ENCODE data around the gene ABCG2.
"Not testable (repeated sequence)": the region's sequence is repeated elsewhere in the genome, so short reads cannot be mapped to it uniquely, and the experiment has no call there.

The ABCG2 gene

GRCh38 chr4:88146891-88147290 lies 11.5 kb downstream of the ABCG2 start:
- no peak for DNase-seq
- no peak overlapping the region for H3K4me3 Mint-ChIP-seq
- no peak overlapping the region for H3K27ac Mint-ChIP-seq
- no peaks in the 10 kb centered on the region for H3K27me3 Mint-ChIP-seq
- H3K36me3 Mint-ChIP-seq (ENCODE audit: low read depth) = no peaks in the 10 kb centered on the region
- no peaks in the 10 kb centered on the region for H3K4me1 Mint-ChIP-seq (ENCODE audit: low read depth)
- no peaks in the 10 kb centered on the region for H3K9me3 Mint-ChIP-seq

DNA sequence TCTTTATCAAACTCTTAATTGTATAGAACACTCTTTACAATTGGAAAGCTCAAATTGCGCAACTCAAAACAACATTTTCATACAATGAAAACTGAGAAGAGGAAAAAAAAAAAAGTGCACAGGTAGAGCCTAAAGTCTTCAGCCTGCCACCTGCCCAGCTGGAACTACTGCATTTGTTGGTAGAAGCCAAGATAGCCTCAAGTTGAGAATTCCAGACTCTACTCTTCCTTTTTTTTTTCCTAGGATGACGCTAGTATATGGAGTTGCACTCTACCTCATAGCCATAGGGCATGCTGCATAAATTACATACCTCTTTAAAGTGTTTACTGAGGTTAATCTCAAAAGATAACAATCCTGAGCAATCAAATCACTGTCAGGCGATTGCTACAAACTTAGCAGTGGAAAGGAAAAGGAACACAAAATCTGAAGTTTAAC lies 13.6 kb downstream of the ABCG2 start:
- DNase-seq = no peak
- Mint-ChIP-seq H3K27ac (no peak overlapping the region), H3K36me3 (ENCODE audit: low read depth) (no peaks in the 10 kb centered on the region), H3K4me1 (ENCODE audit: low read depth) (no peaks in the 10 kb centered on the region), H3K27me3 (no peaks in the 10 kb centered on the region), H3K9me3 (no peaks in the 10 kb centered on the region), H3K4me3 (no peak overlapping the region)

GRCh38 chr4:88144048-88144447 lies 14.4 kb downstream of the ABCG2 start:
- no peak overlapping the region for H3K4me3 Mint-ChIP-seq
- no peak overlapping the region for H3K27ac Mint-ChIP-seq
- H3K36me3 Mint-ChIP-seq (ENCODE audit: low read depth) = no peaks in the 10 kb centered on the region
- DNase-seq = no peak
- H3K27me3 Mint-ChIP-seq = no peaks in the 10 kb centered on the region
- no peaks in the 10 kb centered on the region for H3K4me1 Mint-ChIP-seq (ENCODE audit: low read depth)
- H3K9me3 Mint-ChIP-seq = no peaks in the 10 kb centered on the region

DNA sequence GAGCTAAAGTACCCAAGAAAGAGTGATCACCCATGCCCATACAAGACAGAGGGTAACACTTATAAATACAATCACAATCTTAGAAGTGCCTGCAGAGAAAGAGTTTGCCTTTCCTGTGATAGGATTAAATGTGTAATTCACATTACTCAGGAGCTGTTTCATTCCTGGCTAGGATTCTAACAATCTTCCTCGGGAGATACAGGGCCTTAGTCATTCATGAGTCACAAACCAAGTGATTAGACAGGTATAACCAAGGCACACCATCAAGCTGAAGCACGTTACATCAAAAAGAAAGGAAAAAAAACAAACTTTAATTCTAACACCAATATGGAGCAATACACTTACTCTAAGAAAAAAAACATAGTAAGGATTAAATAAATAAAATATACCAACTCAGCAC lies 14.9 kb downstream of the ABCG2 start:
- DNase-seq = no peak
- Mint-ChIP-seq H3K27me3 (no peaks in the 10 kb centered on the region), H3K9me3 (no peaks in the 10 kb centered on the region)

DNA sequence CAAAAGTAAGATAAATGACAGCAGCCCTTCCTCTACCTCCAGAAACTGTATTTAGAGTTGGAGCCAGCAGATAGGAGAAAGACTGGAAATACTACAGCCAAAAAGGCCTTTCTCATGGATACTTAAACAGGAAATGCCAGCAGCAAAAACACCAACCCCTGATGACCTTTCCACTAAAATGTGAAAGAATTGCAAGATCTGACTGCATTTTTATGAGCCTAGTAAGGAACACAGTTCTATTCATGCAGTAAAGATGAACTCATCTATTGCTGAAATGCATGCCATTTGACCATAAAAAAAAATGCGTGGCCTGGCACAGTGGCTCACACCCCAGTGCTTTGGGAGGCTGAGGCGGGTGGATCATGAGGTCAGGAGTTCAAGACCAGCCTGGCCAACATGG lies 19.9 kb downstream of the ABCG2 start:
- no peak overlapping the region for H3K27ac Mint-ChIP-seq
- H3K4me3 Mint-ChIP-seq = no peak overlapping the region
- H3K36me3 Mint-ChIP-seq (ENCODE audit: low read depth) = no peaks in the 10 kb centered on the region
- DNase-seq = no peak
- no peaks in the 10 kb centered on the region for H3K27me3 Mint-ChIP-seq
- no peaks in the 10 kb centered on the region for H3K9me3 Mint-ChIP-seq
- H3K4me1 Mint-ChIP-seq (ENCODE audit: low read depth) = no peaks in the 10 kb centered on the region

More for the DNA sequence above, 14.9 kb downstream of the ABCG2 start:
- no peaks in the 10 kb centered on the region for H3K4me1 Mint-ChIP-seq (ENCODE audit: low read depth)
- H3K36me3 Mint-ChIP-seq (ENCODE audit: low read depth) = no peaks in the 10 kb centered on the region
- no peak overlapping the region for H3K27ac Mint-ChIP-seq
- H3K4me3 Mint-ChIP-seq = no peak overlapping the region

- Mint-ChIP-seq H3K27ac (no peak overlapping the region), H3K36me3 (ENCODE audit: low read depth) (no peaks in the 10 kb centered on the region), H3K4me1 (ENCODE audit: low read depth) (no peaks in the 10 kb centered on the region), H3K9me3 (no peaks in the 10 kb centered on the region), H3K4me3 (no peak overlapping the region), H3K27me3 (peaks cover 3% of the 10 kb centered on the region)
- DNase-seq = no peak
These were observed 21.3 kb downstream of the ABCG2 start for GRCh38 chr4:88137112-88137511.

DNA sequence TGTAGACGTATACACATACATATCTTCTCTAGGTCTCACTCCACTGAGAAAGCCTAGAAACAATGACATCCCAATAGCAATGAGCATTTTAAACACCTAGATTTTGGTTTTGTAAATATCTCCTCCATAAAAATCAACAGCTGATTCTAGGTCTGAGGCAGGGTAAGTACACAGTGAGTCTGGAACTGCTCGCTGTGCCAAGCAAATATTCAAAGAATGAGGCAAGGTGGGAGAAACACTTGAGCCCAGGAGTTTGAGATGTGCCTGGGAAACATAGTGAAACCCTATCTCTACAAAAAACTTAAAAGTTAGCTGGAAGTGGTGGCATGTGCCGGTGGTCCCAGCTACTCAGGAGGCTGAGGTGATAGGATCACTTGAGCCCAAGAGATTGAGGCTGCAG lies 22.2 kb downstream of the ABCG2 start:
- Mint-ChIP-seq H3K9me3 (no peaks in the 10 kb centered on the region), H3K4me3 (no peak overlapping the region), H3K36me3 (ENCODE audit: low read depth) (no peaks in the 10 kb centered on the region), H3K27me3 (peaks cover 3% of the 10 kb centered on the region), H3K4me1 (ENCODE audit: low read depth) (no peaks in the 10 kb centered on the region), H3K27ac (no peak overlapping the region)
- DNase-seq = no peak

GRCh38 chr4:88135356-88135663 lies 23.1 kb downstream of the ABCG2 start:
- no peaks in the 10 kb centered on the region for H3K4me1 Mint-ChIP-seq (ENCODE audit: low read depth)
- no peak overlapping the region for H3K4me3 Mint-ChIP-seq
- no peak overlapping the region for H3K27ac Mint-ChIP-seq
- H3K9me3 Mint-ChIP-seq = no peaks in the 10 kb centered on the region
- no peaks in the 10 kb centered on the region for H3K36me3 Mint-ChIP-seq (ENCODE audit: low read depth)
- no peak for DNase-seq
- H3K27me3 Mint-ChIP-seq = peaks cover 3% of the 10 kb centered on the region

- no peak overlapping the region for H3K4me3 Mint-ChIP-seq
- no peaks in the 10 kb centered on the region for H3K36me3 Mint-ChIP-seq (ENCODE audit: low read depth)
- H3K27ac Mint-ChIP-seq = no peak overlapping the region
- H3K4me1 Mint-ChIP-seq (ENCODE audit: low read depth) = no peaks in the 10 kb centered on the region
- no peaks in the 10 kb centered on the region for H3K9me3 Mint-ChIP-seq
- peaks cover 3% of the 10 kb centered on the region for H3K27me3 Mint-ChIP-seq
- DNase-seq = no peak
These were observed 23.7 kb downstream of the ABCG2 start for GRCh38 chr4:88134536-88135355.

GRCh38 chr4:88134111-88134510 lies 24.3 kb downstream of the ABCG2 start:
- Mint-ChIP-seq H3K27ac (no peak overlapping the region), H3K9me3 (no peaks in the 10 kb centered on the region), H3K27me3 (peaks cover 3% of the 10 kb centered on the region), H3K4me1 (ENCODE audit: low read depth) (no peaks in the 10 kb centered on the region), H3K36me3 (ENCODE audit: low read depth) (no peaks in the 10 kb centered on the region), H3K4me3 (no peak overlapping the region)
- DNase-seq = no peak

DNA sequence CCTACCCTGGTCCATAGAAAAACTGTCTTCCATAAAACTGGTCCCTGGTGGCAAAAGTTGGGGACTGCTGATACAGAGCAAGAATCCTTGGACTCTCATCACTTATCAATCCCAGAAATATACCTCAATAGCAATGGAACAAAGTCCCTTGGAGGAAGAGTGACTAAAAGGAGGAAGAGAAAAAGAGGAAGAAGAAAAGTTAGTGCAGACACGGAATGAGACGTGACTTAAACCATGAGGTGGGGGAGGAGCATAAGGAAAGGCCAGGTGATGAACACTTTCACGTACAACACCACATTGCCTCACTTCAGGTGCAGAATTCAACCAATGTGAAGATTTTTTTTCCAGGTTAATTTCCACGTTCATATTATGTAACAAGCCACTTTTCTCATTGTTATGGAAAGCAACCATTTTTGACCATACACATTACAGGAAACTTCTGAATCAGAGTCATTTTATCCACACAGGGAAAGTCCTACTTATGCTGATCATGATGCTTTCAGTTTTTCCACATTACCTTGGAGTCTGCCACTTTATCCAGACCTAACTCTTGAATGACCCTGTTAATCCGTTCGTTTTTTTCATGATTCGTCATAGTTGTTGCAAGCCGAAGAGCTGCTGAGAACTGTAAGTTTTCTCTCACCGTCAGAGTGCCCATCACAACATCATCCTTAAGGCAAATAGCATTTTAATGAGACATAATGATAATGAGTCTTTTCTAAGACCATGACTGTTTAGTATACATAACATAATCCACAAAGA lies 27.7 kb downstream of the ABCG2 start:
- H3K27ac Mint-ChIP-seq = no peak overlapping the region
- H3K27me3 Mint-ChIP-seq = peaks cover 3% of the 10 kb centered on the region
- no peak overlapping the region for H3K4me3 Mint-ChIP-seq
- H3K36me3 Mint-ChIP-seq (ENCODE audit: low read depth) = no peaks in the 10 kb centered on the region
- H3K4me1 Mint-ChIP-seq (ENCODE audit: low read depth) = no peaks in the 10 kb centered on the region
- no peak for DNase-seq
- H3K9me3 Mint-ChIP-seq = no peaks in the 10 kb centered on the region

- no peaks in the 10 kb centered on the region for H3K36me3 Mint-ChIP-seq (ENCODE audit: low read depth)
- peaks cover 3% of the 10 kb centered on the region for H3K27me3 Mint-ChIP-seq
- no peaks in the 10 kb centered on the region for H3K9me3 Mint-ChIP-seq
- no peak overlapping the region for H3K4me3 Mint-ChIP-seq
- DNase-seq = no peak
- no peak overlapping the region for H3K27ac Mint-ChIP-seq
- H3K4me1 Mint-ChIP-seq (ENCODE audit: low read depth) = no peaks in the 10 kb centered on the region
These were observed 28.4 kb downstream of the ABCG2 start for GRCh38 chr4:88130003-88130402.

DNA sequence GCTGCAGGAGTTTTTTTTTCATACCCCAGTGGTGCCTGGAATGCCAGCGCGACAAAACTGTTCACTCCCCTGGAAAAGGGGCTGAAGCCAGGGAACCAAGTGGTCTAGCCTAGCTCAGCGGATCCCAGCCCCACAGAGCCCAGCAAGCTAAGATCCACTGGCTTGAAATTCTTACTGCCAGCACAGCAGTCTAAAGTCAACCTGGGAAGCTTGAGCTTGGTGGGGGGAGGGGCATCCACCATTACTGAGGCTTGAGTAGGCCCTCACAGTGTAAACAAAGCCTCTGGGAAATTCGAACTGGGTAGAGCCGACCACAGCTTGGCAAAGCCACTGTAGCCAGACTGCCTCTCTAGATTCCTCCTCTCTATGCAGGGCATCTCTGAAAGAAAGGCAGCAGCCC lies 36.2 kb downstream of the ABCG2 start:
- H3K4me3 Mint-ChIP-seq; H3K4me1 Mint-ChIP-seq (ENCODE audit: low read depth); H3K36me3 Mint-ChIP-seq (ENCODE audit: low read depth); DNase-seq; H3K27me3 Mint-ChIP-seq; H3K27ac Mint-ChIP-seq: not testable (repeated sequence)
- H3K9me3 Mint-ChIP-seq = peaks cover 24% of the 10 kb centered on the region

DNA sequence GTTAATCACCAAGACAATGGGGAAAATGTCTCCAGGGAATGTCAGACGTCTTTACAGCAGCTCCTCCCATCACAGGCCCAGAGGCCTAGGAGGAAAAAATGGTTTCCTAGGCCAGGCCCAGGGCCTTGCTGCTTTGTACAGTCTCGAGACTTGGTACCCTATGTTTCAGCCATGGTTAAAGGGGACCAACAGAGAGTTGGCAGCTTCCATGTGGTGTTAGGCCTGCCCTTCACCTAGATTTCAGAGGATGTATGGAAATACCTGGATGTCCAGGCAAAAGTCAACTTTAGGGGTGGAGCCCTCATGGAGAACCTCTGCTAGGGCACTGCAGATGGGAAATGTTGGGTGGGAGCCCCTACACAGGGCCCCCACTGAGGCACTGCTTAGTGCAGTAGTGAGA lies 38.5 kb downstream of the ABCG2 start:
- peaks cover 24% of the 10 kb centered on the region for H3K9me3 Mint-ChIP-seq
- peaks cover 2% of the 10 kb centered on the region for H3K27me3 Mint-ChIP-seq
- no peaks in the 10 kb centered on the region for H3K4me1 Mint-ChIP-seq (ENCODE audit: low read depth)
- no peak overlapping the region for H3K27ac Mint-ChIP-seq
- no peak for DNase-seq
- H3K4me3 Mint-ChIP-seq = no peak overlapping the region
- peaks cover 5% of the 10 kb centered on the region for H3K36me3 Mint-ChIP-seq (ENCODE audit: low read depth)

DNA sequence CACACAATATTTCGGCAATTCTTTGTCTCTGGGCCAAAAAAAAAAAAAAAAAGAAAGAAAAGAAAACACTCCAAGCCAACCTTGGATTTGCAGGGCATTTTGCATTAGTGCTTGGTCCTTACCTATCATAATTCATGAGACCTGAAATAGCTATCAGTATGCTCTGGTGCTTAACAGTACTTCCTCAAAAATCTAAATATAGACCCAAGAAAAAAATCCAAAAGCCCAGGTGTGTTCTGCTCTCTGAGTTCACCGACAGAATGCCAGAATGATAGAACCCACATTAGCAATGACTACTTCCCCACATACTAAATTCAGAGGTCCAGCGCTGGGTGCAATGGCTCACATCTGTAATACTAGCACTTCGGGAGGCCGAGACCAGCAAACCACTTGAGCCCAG lies 42.9 kb downstream of the ABCG2 start:
- Mint-ChIP-seq H3K27me3 (no peaks in the 10 kb centered on the region), H3K9me3 (peaks cover 21% of the 10 kb centered on the region), H3K27ac (no peak overlapping the region), H3K4me3 (no peak overlapping the region), H3K36me3 (ENCODE audit: low read depth) (peaks cover 4% of the 10 kb centered on the region), H3K4me1 (ENCODE audit: low read depth) (no peaks in the 10 kb centered on the region)
- no peak for DNase-seq
